OCI-LY7 (cell line): ENCODE results near the gene SLC35F4.

Experiments
- EZH2phosphoT487 ChIP-seq: fragments of 200-600 bp; sonication (generic); IDR thresholded peaks from 2 replicates; pipeline ENCODE4 v1.6.1; 2018; ENCODE audit warnings: low read depth, borderline replicate concordance, mild to moderate bottlenecking, mixed run types, antibody characterized with exemption, low read length, moderate library complexity, mixed read lengths
- TF ChIP-seq, protein P1 (sequence below): fragments of 200-600 bp; sonication (generic); conservative IDR thresholded peaks from 2 replicates; pipeline ENCODE4 v1.5.1; 2014; ENCODE audit warnings: mild to moderate bottlenecking, antibody characterized with exemption, low read length, moderate library complexity, mixed read lengths

DNA sequence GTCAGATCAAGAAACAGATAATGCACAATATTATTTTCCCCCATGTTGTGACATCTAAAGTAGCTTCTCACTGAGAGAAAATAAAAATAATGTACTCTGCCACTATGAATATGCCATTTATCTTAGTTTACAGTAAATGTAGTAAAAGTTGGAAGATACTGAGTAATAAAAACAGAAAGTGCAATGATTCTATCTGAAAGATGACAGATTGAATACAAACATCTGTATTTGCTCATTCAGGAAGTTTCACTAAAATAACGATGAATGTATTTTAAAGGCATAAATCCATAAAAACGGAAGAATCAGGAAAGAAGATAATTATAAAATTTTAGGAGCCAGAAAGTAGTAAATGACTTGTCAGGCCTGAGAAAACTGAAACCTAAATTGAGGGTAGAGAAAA, 18.2 kb downstream of the SLC35F4 start:
- TF ChIP-seq, protein P1, sequence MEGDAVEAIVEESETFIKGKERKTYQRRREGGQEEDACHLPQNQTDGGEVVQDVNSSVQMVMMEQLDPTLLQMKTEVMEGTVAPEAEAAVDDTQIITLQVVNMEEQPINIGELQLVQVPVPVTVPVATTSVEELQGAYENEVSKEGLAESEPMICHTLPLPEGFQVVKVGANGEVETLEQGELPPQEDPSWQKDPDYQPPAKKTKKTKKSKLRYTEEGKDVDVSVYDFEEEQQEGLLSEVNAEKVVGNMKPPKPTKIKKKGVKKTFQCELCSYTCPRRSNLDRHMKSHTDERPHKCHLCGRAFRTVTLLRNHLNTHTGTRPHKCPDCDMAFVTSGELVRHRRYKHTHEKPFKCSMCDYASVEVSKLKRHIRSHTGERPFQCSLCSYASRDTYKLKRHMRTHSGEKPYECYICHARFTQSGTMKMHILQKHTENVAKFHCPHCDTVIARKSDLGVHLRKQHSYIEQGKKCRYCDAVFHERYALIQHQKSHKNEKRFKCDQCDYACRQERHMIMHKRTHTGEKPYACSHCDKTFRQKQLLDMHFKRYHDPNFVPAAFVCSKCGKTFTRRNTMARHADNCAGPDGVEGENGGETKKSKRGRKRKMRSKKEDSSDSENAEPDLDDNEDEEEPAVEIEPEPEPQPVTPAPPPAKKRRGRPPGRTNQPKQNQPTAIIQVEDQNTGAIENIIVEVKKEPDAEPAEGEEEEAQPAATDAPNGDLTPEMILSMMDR = no peak
- no peak for TF ChIP-seq EZH2phosphoT487
